SH-SY5Y (cell line): ENCODE measurements around the gene TPST2.

Experiments
- GATA2 ChIP-seq: IDR thresholded peaks from 2 replicates; pipeline ENCODE4 v1.6.1; 2011; ENCODE audit warnings: mild to moderate bottlenecking, low read depth, low read length
- GATA3 ChIP-seq: IDR thresholded peaks from 2 replicates; pipeline ENCODE4 v1.6.1; 2011; ENCODE audit warnings: low read depth, mild to moderate bottlenecking, low read length, moderate library complexity

DNA sequence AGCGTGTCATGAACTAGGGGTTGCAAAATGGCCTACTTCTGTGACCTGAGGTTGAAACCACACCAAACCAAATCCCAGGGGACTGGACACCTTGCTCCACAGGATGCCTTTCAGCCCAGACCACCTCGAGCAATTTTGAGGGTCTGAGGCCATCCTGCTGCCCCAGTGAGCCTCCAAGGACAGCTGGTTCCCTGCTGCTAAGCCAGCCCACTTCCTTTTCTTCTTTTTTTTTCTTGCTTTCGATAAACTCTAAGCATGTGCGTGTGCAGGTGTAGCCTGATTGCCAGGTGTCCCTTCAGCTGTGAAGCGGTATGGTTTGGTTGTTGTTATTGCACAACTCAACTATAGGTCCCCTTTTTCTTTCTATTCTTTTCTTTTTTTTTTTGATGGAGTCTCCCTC lies 25.2 kb upstream of the TPST2 start:
- no peak for TF ChIP-seq GATA3
- TF ChIP-seq GATA2, result no peak
